ENCODE measurements around the gene DCP2.

The DCP2 gene

GRCh38 chr5:113022661-113023060, 46.1 kb downstream of the DCP2 start:
- DNase-seq, result no peak

- DNase-seq, result no peak
These were observed 47.6 kb downstream of the DCP2 start for GRCh38 chr5:113024076-113024697.

- no peak for DNase-seq
These were observed 49.0 kb downstream of the DCP2 start for GRCh38 chr5:113025596-113025995.

- DNase-seq, result no peak
These were observed 49.6 kb downstream of the DCP2 start for GRCh38 chr5:113026211-113026610.

GRCh38 chr5:113027015-113027414, 50.4 kb downstream of the DCP2 start:
- no peak for DNase-seq

GRCh38 chr5:113027431-113027830, 50.8 kb downstream of the DCP2 start:
- no peak for DNase-seq

- no peak for DNase-seq
These were observed 53.0 kb downstream of the DCP2 start for GRCh38 chr5:113029614-113030013.

GRCh38 chr5:113031104-113031503, 54.5 kb downstream of the DCP2 start:
- no peak for DNase-seq

GRCh38 chr5:113031557-113031956, 55.0 kb downstream of the DCP2 start:
- no peak for DNase-seq

GRCh38 chr5:113034182-113034773, 57.7 kb downstream of the DCP2 start:
- no peak for DNase-seq

GRCh38 chr5:113035096-113035495, 58.5 kb downstream of the DCP2 start:
- no peak for DNase-seq

- DNase-seq, result no peak
These were observed 59.7 kb downstream of the DCP2 start for GRCh38 chr5:113036321-113036720.

GRCh38 chr5:113036826-113037225, 60.2 kb downstream of the DCP2 start:
- no peak for DNase-seq

GRCh38 chr5:113038136-113038535, 61.5 kb downstream of the DCP2 start:
- DNase-seq, result no peak

GRCh38 chr5:113038714-113039113, 62.1 kb downstream of the DCP2 start:
- no peak for DNase-seq

- no peak for DNase-seq
These were observed 62.8 kb downstream of the DCP2 start for GRCh38 chr5:113039229-113039933.

GRCh38 chr5:113039934-113040285, 63.3 kb downstream of the DCP2 start:
- DNase-seq, result no peak

GRCh38 chr5:113040672-113041260, 64.2 kb downstream of the DCP2 start:
- DNase-seq, result no peak

GRCh38 chr5:113042491-113043243, 66.1 kb downstream of the DCP2 start:
- no peak for DNase-seq

GRCh38 chr5:113043491-113043931, 66.9 kb downstream of the DCP2 start:
- DNase-seq, result no peak

GRCh38 chr5:113044776-113045465, 68.3 kb downstream of the DCP2 start:
- no peak for DNase-seq

- DNase-seq, result no peak
These were observed 70.6 kb downstream of the DCP2 start for GRCh38 chr5:113047234-113047633.

All from bone marrow (tissue), 2 donors.